Measurements from ENCODE around the gene PLCB2. TPM values are rescaled to one million over a fixed set of nuclear protein-coding genes. Genes with fewer than 3 reads are reported as not detected.
A peak's percentile ranks its signal among the peaks of the same experiment; 100 is the strongest.

PLCB2 gene
- 5.7 and 7.4 TPM in 2 replicates for total RNA-seq (2021)
- long read RNA-seq, partial matches to known transcripts, result 4 of 6 reads
- long read RNA-seq, other reads (novel, unspliced or antisense), result 1 of 6 reads

DNA sequence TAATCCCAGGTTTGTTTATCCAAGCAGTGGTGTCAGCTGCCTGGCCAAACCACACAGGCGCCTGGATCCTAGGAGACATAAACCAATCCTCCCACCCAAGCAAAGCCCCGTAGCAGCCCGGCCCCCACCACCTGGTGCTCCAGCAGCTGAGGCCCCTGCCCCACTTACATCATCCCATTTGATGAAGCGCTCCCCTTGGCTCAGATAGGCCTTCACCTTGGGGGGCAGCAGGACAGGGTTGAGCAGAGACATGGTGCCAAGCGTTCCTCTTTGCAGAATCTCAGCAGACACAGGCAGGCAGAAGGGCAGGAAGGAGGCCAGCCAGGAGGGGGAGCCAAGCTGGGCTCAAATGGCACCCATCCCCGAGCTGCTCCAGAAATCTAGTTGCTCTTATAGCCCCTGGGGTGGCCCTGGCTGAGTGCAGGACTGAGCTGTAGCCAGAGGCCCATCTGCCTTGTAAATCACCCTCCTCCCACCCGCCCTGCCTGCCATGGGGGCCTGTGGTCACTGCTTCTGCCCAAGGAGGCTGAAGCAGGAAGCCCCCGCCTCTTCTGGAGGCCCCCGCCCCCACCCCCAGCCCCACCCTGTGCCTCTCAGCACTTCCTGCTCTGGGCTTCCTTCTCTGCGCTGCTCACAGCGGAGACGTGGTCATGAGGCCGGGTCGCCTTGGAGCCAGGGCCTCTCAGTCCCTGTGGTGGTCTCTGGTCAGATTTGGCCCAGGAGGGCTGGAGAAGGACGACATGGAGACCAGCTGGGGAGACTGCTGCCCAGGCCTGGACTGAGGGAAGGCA, at the start of gene PLCB2:
TSS of gene PLCB2 (minus strand) at position 515 of the 791 bp plus-strand sequence. CDS start at position 252, 263 bp downstream.
- Histone ChIP-seq H2AK5ac (ENCODE audit: insufficient read length, low read length) (no peak within 1 kb of the TSS), H4K5ac (ENCODE audit: insufficient read length, low read depth, low read length) (no peak within 1 kb of the TSS), H2BK12ac (ENCODE audit: insufficient read length, low read depth, low read length) (no peak within 1 kb of the TSS), H2AFZ (ENCODE audit: low read length) (no peak within 1 kb of the TSS), H3K9ac (ENCODE audit: extremely low read depth, insufficient read length, low read length) (no peak within 1 kb of the TSS), H3K4ac (ENCODE audit: low read depth, low read length) (no peak within 1 kb of the TSS), H2BK120ac (ENCODE audit: low read depth, low read length, poor library complexity, severe bottlenecking) (no peak within 1 kb of the TSS), H2BK5ac (ENCODE audit: insufficient read length, low read length) (no peak within 1 kb of the TSS), H3K27ac (ENCODE audit: insufficient read length, low read depth, low read length) (no peak within 1 kb of the TSS), H3K4me1 (ENCODE audit: insufficient read depth, low read length) (peaks cover 6% of the 10 kb centered on the region; the same call in 1 of the 2 replicates), H3K79me1 (ENCODE audit: insufficient read depth, low read depth, low read length, poor library complexity, severe bottlenecking) (no peaks in the 10 kb centered on the region), H3K9me3 (ENCODE audit: control insufficient read depth, low read depth, low read length) (no peaks in the 10 kb centered on the region), H3K14ac (ENCODE audit: insufficient read depth, low read length) (0 out of 2 replicates have a peak within 1 kb of the TSS, but pooled peaks have one; percentile 17), H3K23me2 (ENCODE audit: insufficient read length, low read depth, low read length, poor library complexity, severe bottlenecking) (no peaks in the 10 kb centered on the region), H3K79me2 (ENCODE audit: insufficient read depth, low read length) (no peaks in the 10 kb centered on the region), H2BK15ac (ENCODE audit: low read depth, low read length) (no peak within 1 kb of the TSS), H3K23ac (ENCODE audit: insufficient read length, low read depth, low read length) (no peak within 1 kb of the TSS), H3K56ac (ENCODE audit: insufficient read length, low read depth, low read length) (no peak within 1 kb of the TSS), H4K91ac (ENCODE audit: insufficient read length, low read depth, low read length) (no peak within 1 kb of the TSS), H3K18ac (ENCODE audit: insufficient read length, low read depth, low read length) (no peak within 1 kb of the TSS), H3K27me3 (ENCODE audit: insufficient read depth, low read length) (no peaks in the 10 kb centered on the region), H4K8ac (replicated peaks; ENCODE audit: insufficient read length, low read depth, low read length) (no peak within 1 kb of the TSS), H3T11ph (ENCODE audit: low read length) (no peak within 1 kb of the TSS), H4K20me1 (ENCODE audit: control insufficient read depth, insufficient read depth, insufficient read length) (no peaks in the 10 kb centered on the region), H2BK20ac (ENCODE audit: low read depth, low read length, poor library complexity, severe bottlenecking) (no peak within 1 kb of the TSS), H3K4me2 (ENCODE audit: insufficient read depth, insufficient read length, low read length) (peak within 1 kb of the TSS; percentile 16)
- H3K9me3 Mint-ChIP-seq, result no peaks in the 10 kb centered on the region; a peak in 1 of 5 replicates
- peaks cover 27 to 34% of the 10 kb centered on the region in 2 experiments for H3K4me1 Mint-ChIP-seq
- H3K27ac Mint-ChIP-seq, result no peak within 1 kb of the TSS; a peak in 2 of 7 replicates
- DNase-seq, result peak; percentile 76
- TF ChIP-seq, protein P1, sequence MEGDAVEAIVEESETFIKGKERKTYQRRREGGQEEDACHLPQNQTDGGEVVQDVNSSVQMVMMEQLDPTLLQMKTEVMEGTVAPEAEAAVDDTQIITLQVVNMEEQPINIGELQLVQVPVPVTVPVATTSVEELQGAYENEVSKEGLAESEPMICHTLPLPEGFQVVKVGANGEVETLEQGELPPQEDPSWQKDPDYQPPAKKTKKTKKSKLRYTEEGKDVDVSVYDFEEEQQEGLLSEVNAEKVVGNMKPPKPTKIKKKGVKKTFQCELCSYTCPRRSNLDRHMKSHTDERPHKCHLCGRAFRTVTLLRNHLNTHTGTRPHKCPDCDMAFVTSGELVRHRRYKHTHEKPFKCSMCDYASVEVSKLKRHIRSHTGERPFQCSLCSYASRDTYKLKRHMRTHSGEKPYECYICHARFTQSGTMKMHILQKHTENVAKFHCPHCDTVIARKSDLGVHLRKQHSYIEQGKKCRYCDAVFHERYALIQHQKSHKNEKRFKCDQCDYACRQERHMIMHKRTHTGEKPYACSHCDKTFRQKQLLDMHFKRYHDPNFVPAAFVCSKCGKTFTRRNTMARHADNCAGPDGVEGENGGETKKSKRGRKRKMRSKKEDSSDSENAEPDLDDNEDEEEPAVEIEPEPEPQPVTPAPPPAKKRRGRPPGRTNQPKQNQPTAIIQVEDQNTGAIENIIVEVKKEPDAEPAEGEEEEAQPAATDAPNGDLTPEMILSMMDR (conservative IDR thresholded peaks at IDR 0.05), result peak; percentile 59
- no CpG with 5 or more reads among the region's 15 CpGs for WGBS (ENCODE audit: extremely low coverage, insufficient read length, low lambda C conversion rate)
- H3K36me3 Mint-ChIP-seq (ENCODE audit: insufficient read depth in 1 of 3, low read depth in 3 of 3), result no peaks in the 10 kb centered on the region
- peaks cover 38% of the 10 kb centered on the region for H3K27me3 Mint-ChIP-seq (ENCODE audit: low read depth)
- peak within 1 kb of the TSS in 1 of 2 experiments; percentile 46; a peak in 2 of 5 replicates for H3K4me3 Mint-ChIP-seq

All from H9 (cell line).